Medulla oblongata (tissue), 1 donor: ENCODE measurements around the gene GDPD5.
"Not testable (repeated sequence)": the region's sequence is repeated elsewhere in the genome, so short reads cannot be mapped to it uniquely, and the experiment has no call there.

Experiments
- DNase-seq: peaks from one replicate; pipeline ENCODE4 v3.0.0-alpha.2; 2015; ENCODE audit errors: extremely low spot score

GDPD5 gene

GRCh38 chr11:75429902-75430713, 95.6 kb downstream of the GDPD5 start:
- no peak for DNase-seq

- DNase-seq, result no peak
Measured at GRCh38 chr11:75429641-75429901, 96.2 kb downstream of the GDPD5 start.

- no peak for DNase-seq
Measured at GRCh38 chr11:75428989-75429640, 96.6 kb downstream of the GDPD5 start.

- DNase-seq, result peak; percentile 89
Measured at GRCh38 chr11:75428281-75428724, 97.4 kb downstream of the GDPD5 start.

- no peak for DNase-seq
Measured at GRCh38 chr11:75427181-75427580, 98.6 kb downstream of the GDPD5 start.

- DNase-seq, result no peak
Measured at GRCh38 chr11:75426720-75427086, 99.0 kb downstream of the GDPD5 start.

GRCh38 chr11:75425422-75425821, 100.3 kb downstream of the GDPD5 start:
- DNase-seq, result no peak

GRCh38 chr11:75424396-75424795, 101.3 kb downstream of the GDPD5 start:
- no peak for DNase-seq

- no peak for DNase-seq
Measured at GRCh38 chr11:75423721-75424120, 102.0 kb downstream of the GDPD5 start.

- DNase-seq, result no peak
Measured at GRCh38 chr11:75422248-75423231, 103.2 kb downstream of the GDPD5 start.

GRCh38 chr11:75421902-75422247, 103.9 kb downstream of the GDPD5 start:
- DNase-seq, result no peak

GRCh38 chr11:75421035-75421602, 104.6 kb downstream of the GDPD5 start:
- DNase-seq, result peak; percentile 72

- DNase-seq, result no peak
Measured at GRCh38 chr11:75420224-75421034, 105.3 kb downstream of the GDPD5 start.

GRCh38 chr11:75413864-75414263, 111.9 kb downstream of the GDPD5 start:
- no peak for DNase-seq

- DNase-seq, result not testable (repeated sequence)
Measured at GRCh38 chr11:75413146-75413545, 112.6 kb downstream of the GDPD5 start.

- DNase-seq, result not testable (repeated sequence)
Measured at GRCh38 chr11:75409971-75410370, 115.8 kb downstream of the GDPD5 start.

- no peak for DNase-seq
Measured at GRCh38 chr11:75408957-75409219, 116.9 kb downstream of the GDPD5 start.

GRCh38 chr11:75406338-75406777, 119.4 kb downstream of the GDPD5 start:
- DNase-seq, result no peak

- DNase-seq, result no peak
Measured at GRCh38 chr11:75403983-75404658, 121.6 kb downstream of the GDPD5 start.

GRCh38 chr11:75403037-75403436, 122.7 kb downstream of the GDPD5 start:
- DNase-seq, result no peak
